Body of pancreas (tissue), 4 donors: ENCODE results near the gene FAM222B.
A peak's percentile ranks its signal among the peaks of the same experiment; 100 is the strongest.

Experiments
- POLR2A ChIP-seq, 3 donors: fragments of 450-650 bp; IDR thresholded peaks; one replicate each; pipeline ENCODE4 v1.6.1; 2016; ENCODE audit warnings: antibody characterized with exemption in 3 of 3, mild to moderate bottlenecking in 2 of 3
- TF ChIP-seq, protein P1 (sequence below), 7 experiments: fragments of 450-650 bp in 4 of 7; fragments of 200-600 bp in 3 of 7; sonication (generic) in 3 of 7; IDR thresholded peaks; one replicate each; pipeline ENCODE4 v1.5.1; 2016 to 2019; ENCODE audit warnings: antibody characterized with exemption in 7 of 7

DNA sequence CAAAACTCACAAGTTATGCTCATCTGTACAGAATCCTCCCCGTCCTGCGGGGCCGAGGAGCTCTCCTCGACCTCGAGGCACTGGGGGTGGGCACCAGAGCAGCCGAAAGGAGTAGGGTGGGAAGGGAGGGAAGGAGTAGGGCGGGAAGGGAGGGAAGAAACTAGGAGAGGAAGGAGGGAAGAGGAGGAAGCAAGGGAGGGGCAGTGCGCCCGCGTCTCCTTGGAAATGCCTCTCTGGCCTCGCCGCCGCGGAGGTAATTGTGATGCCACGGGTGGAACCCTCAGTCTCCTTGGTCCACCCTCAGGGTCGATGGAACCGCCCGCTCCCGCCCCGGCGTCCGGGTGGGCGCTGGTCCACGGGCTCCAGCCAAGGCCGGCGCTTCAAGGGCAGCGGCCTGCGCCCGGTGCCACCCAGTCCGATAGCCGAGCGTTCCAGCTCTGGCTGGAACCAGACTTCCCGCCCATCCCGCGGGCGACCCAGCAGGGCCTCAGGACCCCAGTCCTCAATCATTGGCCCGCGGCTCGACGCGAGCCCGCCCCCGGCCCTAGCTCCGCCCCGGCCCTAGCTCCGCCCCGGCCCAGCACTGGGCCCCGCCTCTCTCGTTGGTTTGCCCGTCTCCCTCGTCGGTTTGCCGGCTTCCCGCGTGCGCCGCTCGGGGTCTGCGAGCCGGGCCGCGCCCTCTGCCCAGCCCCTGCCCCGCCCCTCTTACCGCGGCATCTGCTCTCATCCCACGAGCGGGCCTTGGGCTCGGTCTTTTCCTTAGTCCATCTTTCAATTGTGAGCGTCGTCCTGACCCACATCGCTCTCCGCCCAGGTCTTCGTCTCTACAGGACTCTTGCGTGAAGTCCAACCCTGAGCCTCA lies 131.5 kb downstream of the FAM222B start:
- TF ChIP-seq, protein P1, sequence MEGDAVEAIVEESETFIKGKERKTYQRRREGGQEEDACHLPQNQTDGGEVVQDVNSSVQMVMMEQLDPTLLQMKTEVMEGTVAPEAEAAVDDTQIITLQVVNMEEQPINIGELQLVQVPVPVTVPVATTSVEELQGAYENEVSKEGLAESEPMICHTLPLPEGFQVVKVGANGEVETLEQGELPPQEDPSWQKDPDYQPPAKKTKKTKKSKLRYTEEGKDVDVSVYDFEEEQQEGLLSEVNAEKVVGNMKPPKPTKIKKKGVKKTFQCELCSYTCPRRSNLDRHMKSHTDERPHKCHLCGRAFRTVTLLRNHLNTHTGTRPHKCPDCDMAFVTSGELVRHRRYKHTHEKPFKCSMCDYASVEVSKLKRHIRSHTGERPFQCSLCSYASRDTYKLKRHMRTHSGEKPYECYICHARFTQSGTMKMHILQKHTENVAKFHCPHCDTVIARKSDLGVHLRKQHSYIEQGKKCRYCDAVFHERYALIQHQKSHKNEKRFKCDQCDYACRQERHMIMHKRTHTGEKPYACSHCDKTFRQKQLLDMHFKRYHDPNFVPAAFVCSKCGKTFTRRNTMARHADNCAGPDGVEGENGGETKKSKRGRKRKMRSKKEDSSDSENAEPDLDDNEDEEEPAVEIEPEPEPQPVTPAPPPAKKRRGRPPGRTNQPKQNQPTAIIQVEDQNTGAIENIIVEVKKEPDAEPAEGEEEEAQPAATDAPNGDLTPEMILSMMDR (IDR thresholded peaks at IDR 0.05): no peak
- TF ChIP-seq POLR2A (IDR thresholded peaks at IDR 0.05): peak; percentile 36 to 70 (median 69)
